Activated T-helper 1 cell treated with anti-CD3 and anti-CD28 coated beads, Interleukin-12 subunit alpha, Interleukin-12 subunit beta, Interleukin-2, Interleukin-4 antibody, amounts not matched to agents 30 ng/mL and 10 ng/mL and 1 ng/mL, durations not matched to agents 14 hours and 24 hours and 36 hours (primary cell): ENCODE measurements around the gene DOCK3. TPM values are rescaled to one million over a fixed set of nuclear protein-coding genes. Genes with fewer than 3 reads are reported as not detected.

ENCODE experiments used
- DNase-seq: peaks from one replicate; pipeline ENCODE4 v3.0.0; 2021; ENCODE audit warnings: low spot score
- H3K27ac Mint-ChIP-seq: one replicate; pipeline ENCODE4 v1.8.0; 2021; ENCODE audit warnings: mild to moderate bottlenecking, mixed read lengths
- H3K27me3 Mint-ChIP-seq: one replicate; pipeline ENCODE4 v1.8.0; 2022; ENCODE audit warnings: mild to moderate bottlenecking, moderate library complexity, mixed read lengths; ENCODE audit not compliant: insufficient read depth
- H3K36me3 Mint-ChIP-seq: one replicate; pipeline ENCODE4 v1.8.0; 2021; ENCODE audit warnings: low read depth, mixed read lengths
- H3K4me1 Mint-ChIP-seq: one replicate; pipeline ENCODE4 v1.8.0; 2021; ENCODE audit warnings: low read depth, mixed read lengths
- H3K4me3 Mint-ChIP-seq: one replicate; pipeline ENCODE4 v1.8.0; 2021; ENCODE audit warnings: mild to moderate bottlenecking, moderate library complexity, mixed read lengths
- H3K9me3 Mint-ChIP-seq: one replicate; pipeline ENCODE4 v1.8.0; 2021; ENCODE audit warnings: mixed read lengths
- intact Hi-C: fragments of 100-400 bp; cut with micrococcal nuclease; formaldehyde crosslinking; loops from one replicate; pipeline ENCODE4 v1.15.1; 2024
- total RNA-seq: library from RNA; stranded (reverse); gene quantifications from 2 replicates; pipeline ENCODE4 v1.2.3, GENCODE V29; 2022

DOCK3 gene
- total RNA-seq, 1 donor from 2014 or later: 1.5 TPM

- no peak for DNase-seq
- Mint-ChIP-seq H3K9me3 (no peaks in the 10 kb centered on the region), H3K36me3 (peaks cover 47% of the 10 kb centered on the region), H3K27ac (peak overlapping the region; percentile 55), H3K4me3 (peak overlapping the region; percentile 85), H3K4me1 (peaks cover 64% of the 10 kb centered on the region), H3K27me3 (no peaks in the 10 kb centered on the region)
- intact Hi-C loops: loop anchor here (10.0 kb wide), 1 partner anchor 582 kb away; the partner anchor contains the start of genes ABHD14A and ABHD14B
These were observed 717.8 kb downstream of the DOCK3 start for GRCh38 chr3:51392355-51393133.

- Mint-ChIP-seq H3K36me3 (peaks cover 43% of the 10 kb centered on the region), H3K4me1 (peaks cover 58% of the 10 kb centered on the region), H3K4me3 (peak overlapping the region; percentile 85), H3K27ac (peak overlapping the region; percentile 40), H3K27me3 (no peaks in the 10 kb centered on the region), H3K9me3 (no peaks in the 10 kb centered on the region)
- no peak for DNase-seq
- intact Hi-C loops: loop anchor here (10.0 kb wide), 1 partner anchor 582 kb away; the partner anchor contains the start of genes ABHD14A and ABHD14B
These were observed 718.4 kb downstream of the DOCK3 start for GRCh38 chr3:51393134-51393495.

GRCh38 chr3:51393564-51393963, 718.8 kb downstream of the DOCK3 start:
- intact Hi-C loops: loop anchor here (10.0 kb wide), 1 partner anchor 581 kb away; the partner anchor contains the start of genes ABHD14A and ABHD14B
- DNase-seq: no peak
- no peak overlapping the region for H3K27ac Mint-ChIP-seq
- no peaks in the 10 kb centered on the region for H3K9me3 Mint-ChIP-seq
- H3K4me3 Mint-ChIP-seq: peak overlapping the region; percentile 85
- no peaks in the 10 kb centered on the region for H3K27me3 Mint-ChIP-seq
- peaks cover 43% of the 10 kb centered on the region for H3K36me3 Mint-ChIP-seq
- peaks cover 54% of the 10 kb centered on the region for H3K4me1 Mint-ChIP-seq

DNA sequence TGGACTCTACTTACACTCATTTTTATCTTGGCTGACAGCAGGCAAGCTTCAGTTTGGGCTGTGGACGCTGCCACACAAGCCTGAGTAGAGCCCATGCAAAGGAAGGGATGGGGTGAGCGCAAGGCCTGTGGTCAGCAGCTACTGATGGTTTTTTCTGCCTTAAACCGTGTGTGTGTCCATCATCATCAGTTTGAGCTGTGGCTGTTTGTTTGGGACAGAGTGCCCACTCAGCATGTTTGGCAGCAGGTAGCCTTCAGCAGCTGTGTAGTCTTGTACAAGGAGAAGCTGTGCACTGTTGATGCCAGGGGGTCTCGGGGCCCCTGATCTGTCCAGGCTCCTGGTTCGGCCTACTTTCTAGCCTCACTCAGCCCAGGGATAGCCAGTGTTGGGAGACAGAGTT, 719.8 kb downstream of the DOCK3 start:
- no peak overlapping the region for H3K27ac Mint-ChIP-seq
- H3K27me3 Mint-ChIP-seq: no peaks in the 10 kb centered on the region
- H3K36me3 Mint-ChIP-seq: peaks cover 35% of the 10 kb centered on the region
- H3K9me3 Mint-ChIP-seq: no peaks in the 10 kb centered on the region
- peak overlapping the region; percentile 67 for H3K4me3 Mint-ChIP-seq
- no peak for DNase-seq
- peaks cover 44% of the 10 kb centered on the region for H3K4me1 Mint-ChIP-seq
- intact Hi-C loops: loop anchor here (10.0 kb wide), 1 partner anchor 580 kb away; the partner anchor contains the start of genes ABHD14A and ABHD14B

- no peak for DNase-seq
- intact Hi-C loops: loop anchor here (10.0 kb wide), 1 partner anchor 579 kb away; the partner anchor contains the start of genes ABHD14A and ABHD14B
- H3K27me3 Mint-ChIP-seq: no peaks in the 10 kb centered on the region
- H3K36me3 Mint-ChIP-seq: peaks cover 37% of the 10 kb centered on the region
- no peaks in the 10 kb centered on the region for H3K9me3 Mint-ChIP-seq
- H3K27ac Mint-ChIP-seq: peak overlapping the region; percentile 44
- no peak overlapping the region for H3K4me3 Mint-ChIP-seq
- H3K4me1 Mint-ChIP-seq: peaks cover 36% of the 10 kb centered on the region
These were observed 720.9 kb downstream of the DOCK3 start for GRCh38 chr3:51395493-51396213.

- intact Hi-C loops: loop anchor here (10.0 kb wide), 1 partner anchor 578 kb away; the partner anchor contains the start of genes ABHD14A and ABHD14B
- DNase-seq: no peak
- Mint-ChIP-seq H3K27ac (no peak overlapping the region), H3K36me3 (peaks cover 40% of the 10 kb centered on the region), H3K27me3 (no peaks in the 10 kb centered on the region), H3K4me1 (peaks cover 34% of the 10 kb centered on the region), H3K4me3 (no peak overlapping the region), H3K9me3 (no peaks in the 10 kb centered on the region)
These were observed 721.7 kb downstream of the DOCK3 start for GRCh38 chr3:51396401-51396800.

DNA sequence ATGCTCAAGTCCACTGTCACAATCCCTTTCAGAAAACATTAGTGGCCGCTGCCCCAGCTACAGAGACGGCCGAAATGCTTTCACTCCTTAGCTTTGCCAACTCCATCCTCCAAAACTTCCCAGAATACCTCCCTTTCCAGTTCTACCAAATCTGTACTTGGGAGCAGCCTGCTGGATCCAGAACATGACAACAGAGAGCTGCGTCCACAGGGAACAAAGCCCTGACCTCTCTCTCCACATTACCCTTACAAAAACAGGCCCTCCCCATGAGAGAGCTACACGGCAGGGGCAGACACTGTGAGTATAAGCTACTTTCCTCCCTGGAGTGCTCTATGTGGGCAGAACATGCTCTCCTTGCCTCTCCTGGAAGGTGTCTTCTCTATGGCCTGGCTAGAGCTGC, 722.7 kb downstream of the DOCK3 start:
- Mint-ChIP-seq H3K4me1 (peaks cover 34% of the 10 kb centered on the region), H3K27ac (no peak overlapping the region), H3K36me3 (peaks cover 45% of the 10 kb centered on the region), H3K9me3 (no peaks in the 10 kb centered on the region), H3K27me3 (no peaks in the 10 kb centered on the region), H3K4me3 (no peak overlapping the region)
- DNase-seq: no peak
- intact Hi-C loops: loop anchor here (10.0 kb wide), 1 partner anchor 577 kb away; the partner anchor contains the start of genes ABHD14A and ABHD14B

- Mint-ChIP-seq H3K27ac (no peak overlapping the region), H3K9me3 (no peaks in the 10 kb centered on the region), H3K4me1 (peaks cover 34% of the 10 kb centered on the region), H3K4me3 (no peak overlapping the region), H3K27me3 (no peaks in the 10 kb centered on the region), H3K36me3 (peaks cover 43% of the 10 kb centered on the region)
- intact Hi-C loops: loop anchor here (10.0 kb wide), 1 partner anchor 576 kb away; the partner anchor contains the start of genes ABHD14A and ABHD14B
- DNase-seq: no peak
These were observed 724.0 kb downstream of the DOCK3 start for GRCh38 chr3:51398595-51399310.

- intact Hi-C loops: no loop called here
- Mint-ChIP-seq H3K4me3 (no peak overlapping the region), H3K36me3 (peaks cover 38% of the 10 kb centered on the region)
These were observed 725.4 kb downstream of the DOCK3 start for GRCh38 chr3:51400166-51400565.

GRCh38 chr3:51401735-51402134, 727.0 kb downstream of the DOCK3 start:
- no peak overlapping the region for H3K4me3 Mint-ChIP-seq
- H3K27me3 Mint-ChIP-seq: no peaks in the 10 kb centered on the region
- H3K36me3 Mint-ChIP-seq: peaks cover 34% of the 10 kb centered on the region
- H3K9me3 Mint-ChIP-seq: no peaks in the 10 kb centered on the region
- intact Hi-C loops: no loop called here
- H3K27ac Mint-ChIP-seq: no peak overlapping the region
- no peak for DNase-seq
- H3K4me1 Mint-ChIP-seq: peaks cover 14% of the 10 kb centered on the region

More at GRCh38 chr3:51400166-51400565, 725.4 kb downstream of the DOCK3 start:
- Mint-ChIP-seq H3K27ac (no peak overlapping the region), H3K4me1 (peaks cover 26% of the 10 kb centered on the region), H3K9me3 (no peaks in the 10 kb centered on the region), H3K27me3 (no peaks in the 10 kb centered on the region)
- DNase-seq: no peak

- Mint-ChIP-seq H3K9me3 (no peaks in the 10 kb centered on the region), H3K36me3 (peaks cover 28% of the 10 kb centered on the region), H3K27ac (peak overlapping the region; percentile 82), H3K4me1 (peaks cover 11% of the 10 kb centered on the region), H3K4me3 (no peak overlapping the region), H3K27me3 (no peaks in the 10 kb centered on the region)
- intact Hi-C loops: no loop called here
- no peak for DNase-seq
These were observed 728.9 kb downstream of the DOCK3 start for GRCh38 chr3:51403675-51404074.

- intact Hi-C loops: no loop called here
- Mint-ChIP-seq H3K4me3 (no peak overlapping the region), H3K27ac (no peak overlapping the region), H3K36me3 (peaks cover 40% of the 10 kb centered on the region), H3K4me1 (peaks cover 20% of the 10 kb centered on the region), H3K9me3 (no peaks in the 10 kb centered on the region), H3K27me3 (no peaks in the 10 kb centered on the region)
- DNase-seq: no peak
These were observed 733.3 kb downstream of the DOCK3 start for GRCh38 chr3:51408021-51408420.
